Kasumi-1 (cell line): ENCODE results near the gene HIPK2.

Source experiments
- DNase-seq, 2 experiments: peaks; one replicate each; lab custom pipeline; 2025; lab: John Stamatoyannopoulos, UW

The HIPK2 gene

GRCh38 chr7:139588632-139589031 lies 189.2 kb downstream of the HIPK2 start:
- peak; percentile 95 to 97 for DNase-seq

GRCh38 chr7:139587535-139587934 lies 190.3 kb downstream of the HIPK2 start:
- DNase-seq = no peak

- DNase-seq = no peak
Measured at GRCh38 chr7:139586286-139586685, 191.5 kb downstream of the HIPK2 start.

GRCh38 chr7:139585042-139585441 lies 192.8 kb downstream of the HIPK2 start:
- DNase-seq = no peak

- peak in 1 of 2 experiments; percentile 18 for DNase-seq
Measured at GRCh38 chr7:139583826-139584553, 193.8 kb downstream of the HIPK2 start.

GRCh38 chr7:139582671-139583155 lies 195.1 kb downstream of the HIPK2 start:
- DNase-seq = peak; percentile 71 to 74

GRCh38 chr7:139582130-139582650 lies 195.6 kb downstream of the HIPK2 start:
- no peak for DNase-seq

- DNase-seq = no peak
Measured at GRCh38 chr7:139580435-139580834, 197.4 kb downstream of the HIPK2 start.

GRCh38 chr7:139576179-139576973 lies 201.4 kb downstream of the HIPK2 start:
- DNase-seq = no peak

- no peak for DNase-seq
Measured at GRCh38 chr7:139575338-139575680, 202.5 kb downstream of the HIPK2 start.

GRCh38 chr7:139574618-139575337 lies 203.0 kb downstream of the HIPK2 start:
- no peak for DNase-seq

GRCh38 chr7:139573871-139574270 lies 203.9 kb downstream of the HIPK2 start:
- DNase-seq = no peak

- no peak for DNase-seq
Measured at GRCh38 chr7:139572704-139573385, 205.0 kb downstream of the HIPK2 start.

GRCh38 chr7:139572071-139572470 lies 205.7 kb downstream of the HIPK2 start:
- no peak for DNase-seq

GRCh38 chr7:139571651-139572050 lies 206.1 kb downstream of the HIPK2 start:
- DNase-seq = no peak

GRCh38 chr7:139571190-139571589 lies 206.6 kb downstream of the HIPK2 start:
- peak; percentile 51 to 57 for DNase-seq

- no peak for DNase-seq
Measured at GRCh38 chr7:139570626-139571025, 207.2 kb downstream of the HIPK2 start.

GRCh38 chr7:139570119-139570518 lies 207.7 kb downstream of the HIPK2 start:
- no peak for DNase-seq

- DNase-seq = no peak
Measured at GRCh38 chr7:139568813-139569490, 208.8 kb downstream of the HIPK2 start.

- DNase-seq = no peak
Measured at GRCh38 chr7:139568346-139568675, 209.5 kb downstream of the HIPK2 start.

- DNase-seq = no peak
Measured at GRCh38 chr7:139567647-139568345, 210.0 kb downstream of the HIPK2 start.
